ENCODE measurements around the gene FER. TPM values are rescaled to one million over a fixed set of nuclear protein-coding genes. Genes with fewer than 3 reads are reported as not detected.

The FER gene
- total RNA-seq, 1 donor = 36.6 TPM

GRCh38 chr5:108720391-108720790, 27.3 kb upstream of the FER start:
- Histone ChIP-seq H3K9me3 (ENCODE audit: low read depth, low read length) (no peaks in the 10 kb centered on the region), H3K79me2 (ENCODE audit: insufficient read depth, low read length) (no peaks in the 10 kb centered on the region), H3K27me3 (ENCODE audit: insufficient read depth, low read length) (no peaks in the 10 kb centered on the region), H3K4me3 (ENCODE audit: insufficient read depth, low read length) (no peak overlapping the region), H3K27ac (ENCODE audit: low read depth, low read length) (no peak overlapping the region), H4K20me1 (ENCODE audit: insufficient read depth, low read length) (no peaks in the 10 kb centered on the region), H3K36me3 (ENCODE audit: insufficient read depth, low read length) (no peaks in the 10 kb centered on the region), H3K4me1 (ENCODE audit: insufficient read depth, low read length) (no peaks in the 10 kb centered on the region), H2AFZ (ENCODE audit: low read length) (no peak overlapping the region), H3K4me2 (ENCODE audit: insufficient read depth, low read length) (no peak overlapping the region)
- no peak for TF ChIP-seq CTCF (IDR thresholded peaks at IDR 0.05; ENCODE audit: extremely low read depth, low read depth, low read length)
- no peak for DNase-seq (ENCODE audit: insufficient read length, low spot score, missing footprints)

- H3K4me2 ChIP-seq (ENCODE audit: insufficient read depth, low read length) = peak overlapping the region; percentile 87
- no peak overlapping the region for H3K27ac ChIP-seq (ENCODE audit: low read depth, low read length)
- H3K27me3 ChIP-seq (ENCODE audit: insufficient read depth, low read length) = no peaks in the 10 kb centered on the region
- no peaks in the 10 kb centered on the region for H4K20me1 ChIP-seq (ENCODE audit: insufficient read depth, low read length)
- H3K79me2 ChIP-seq (ENCODE audit: insufficient read depth, low read length) = no peaks in the 10 kb centered on the region
- H3K4me1 ChIP-seq (ENCODE audit: insufficient read depth, low read length) = peaks cover 7% of the 10 kb centered on the region
- H3K4me3 ChIP-seq (ENCODE audit: insufficient read depth, low read length) = peak overlapping the region; percentile 87
- DNase-seq (ENCODE audit: insufficient read length, low spot score, missing footprints) = no peak
- no peak for TF ChIP-seq CTCF (IDR thresholded peaks at IDR 0.05; ENCODE audit: extremely low read depth, low read depth, low read length)
- H3K9me3 ChIP-seq (ENCODE audit: low read depth, low read length) = no peaks in the 10 kb centered on the region
- no peaks in the 10 kb centered on the region for H3K36me3 ChIP-seq (ENCODE audit: insufficient read depth, low read length)
- peak overlapping the region; percentile 99 for H2AFZ ChIP-seq (ENCODE audit: low read length)
These were observed 21.1 kb upstream of the FER start for GRCh38 chr5:108726446-108727235.

GRCh38 chr5:108727236-108727650, 20.5 kb upstream of the FER start:
- peak overlapping the region; percentile 84 for H3K27ac ChIP-seq (ENCODE audit: low read depth, low read length)
- no peaks in the 10 kb centered on the region for H3K9me3 ChIP-seq (ENCODE audit: low read depth, low read length)
- H3K36me3 ChIP-seq (ENCODE audit: insufficient read depth, low read length) = no peaks in the 10 kb centered on the region
- H3K79me2 ChIP-seq (ENCODE audit: insufficient read depth, low read length) = no peaks in the 10 kb centered on the region
- no peaks in the 10 kb centered on the region for H4K20me1 ChIP-seq (ENCODE audit: insufficient read depth, low read length)
- peak overlapping the region; percentile 87 for H3K4me3 ChIP-seq (ENCODE audit: insufficient read depth, low read length)
- peaks cover 7% of the 10 kb centered on the region for H3K4me1 ChIP-seq (ENCODE audit: insufficient read depth, low read length)
- peak overlapping the region; percentile 99 for H2AFZ ChIP-seq (ENCODE audit: low read length)
- H3K4me2 ChIP-seq (ENCODE audit: insufficient read depth, low read length) = peak overlapping the region; percentile 87
- H3K27me3 ChIP-seq (ENCODE audit: insufficient read depth, low read length) = no peaks in the 10 kb centered on the region
- peak; percentile 72 for DNase-seq (ENCODE audit: insufficient read length, low spot score, missing footprints)
- no peak for TF ChIP-seq CTCF (IDR thresholded peaks at IDR 0.05; ENCODE audit: extremely low read depth, low read depth, low read length)

GRCh38 chr5:108727651-108728565, 19.8 kb upstream of the FER start:
- Histone ChIP-seq H4K20me1 (ENCODE audit: insufficient read depth, low read length) (no peaks in the 10 kb centered on the region), H3K4me2 (ENCODE audit: insufficient read depth, low read length) (peak overlapping the region; percentile 87), H3K27ac (ENCODE audit: low read depth, low read length) (peak overlapping the region; percentile 84), H3K4me3 (ENCODE audit: insufficient read depth, low read length) (peak overlapping the region; percentile 87), H3K79me2 (ENCODE audit: insufficient read depth, low read length) (no peaks in the 10 kb centered on the region), H3K9me3 (ENCODE audit: low read depth, low read length) (no peaks in the 10 kb centered on the region), H3K4me1 (ENCODE audit: insufficient read depth, low read length) (peaks cover 7% of the 10 kb centered on the region), H3K27me3 (ENCODE audit: insufficient read depth, low read length) (no peaks in the 10 kb centered on the region), H3K36me3 (ENCODE audit: insufficient read depth, low read length) (no peaks in the 10 kb centered on the region), H2AFZ (ENCODE audit: low read length) (peak overlapping the region; percentile 99)
- peak; percentile 95 for DNase-seq (ENCODE audit: insufficient read length, low spot score, missing footprints)
- no peak for TF ChIP-seq CTCF (IDR thresholded peaks at IDR 0.05; ENCODE audit: extremely low read depth, low read depth, low read length)
